Lung (tissue), 12 donors: ENCODE measurements around the gene HEG1. TPM values are rescaled to one million over a fixed set of nuclear protein-coding genes. Genes with fewer than 3 reads are reported as not detected.

ENCODE experiments used
- ATAC-seq: fragments of 200-7000 bp; cut with Tn5 transposase; one replicate; pipeline ENCODE4 v1.9.1; 2020; ENCODE audit warnings: moderate number of reproducible peaks; ENCODE audit not compliant: insufficient read depth, low FRiP score
- DNase-seq, 3 donors: peaks; one replicate each; pipeline ENCODE4 v3.0.0-alpha.2; 2013 to 2017
- H3K27ac ChIP-seq, 2 donors: one replicate each; pipeline ENCODE4 v1.5.1; 2013; ENCODE audit warnings: mild to moderate bottlenecking in 2 of 2, moderate library complexity in 2 of 2, control low read depth in 1 of 2, inconsistent platforms in 1 of 2, low read depth in 1 of 2, low read length in 1 of 2
- H3K27me3 ChIP-seq, 3 donors: one replicate each; pipeline ENCODE4 v1.5.1; 2013; ENCODE audit warnings: low read length in 2 of 3; ENCODE audit not compliant: control insufficient read depth in 3 of 3, insufficient read depth in 3 of 3
- H3K36me3 ChIP-seq, 4 donors: one replicate each; pipeline ENCODE4 v1.5.1; 2013; ENCODE audit warnings: low read length in 4 of 4, mild to moderate bottlenecking in 1 of 4, moderate library complexity in 1 of 4; ENCODE audit not compliant: control insufficient read depth in 4 of 4, insufficient read depth in 4 of 4
- H3K4me1 ChIP-seq, 5 donors: one replicate each; pipeline ENCODE4 v1.5.1; 2013; ENCODE audit warnings: low read length in 5 of 5, mild to moderate bottlenecking in 2 of 5, moderate library complexity in 1 of 5; ENCODE audit not compliant: control insufficient read depth in 5 of 5, insufficient read depth in 5 of 5
- H3K4me3 ChIP-seq: one replicate; pipeline ENCODE4 v1.5.1; 2013; ENCODE audit warnings: mild to moderate bottlenecking, control low read depth, moderate library complexity
- H3K9ac ChIP-seq, 2 donors: one replicate each; pipeline ENCODE4 v1.5.1; 2013; ENCODE audit warnings: low read length in 2 of 2, control low read depth in 1 of 2; ENCODE audit not compliant: insufficient read depth in 1 of 2
- H3K9me3 ChIP-seq, 4 donors: one replicate each; pipeline ENCODE4 v1.5.1; 2013; ENCODE audit warnings: low read length in 3 of 4, mild to moderate bottlenecking in 1 of 4, moderate library complexity in 1 of 4; ENCODE audit not compliant: control insufficient read depth in 4 of 4, insufficient read depth in 3 of 4
- CTCF ChIP-seq: IDR thresholded peaks from 2 replicates; pipeline ENCODE4 v1.5.1; 2012; ENCODE audit warnings: mild to moderate bottlenecking; ENCODE audit errors: control extremely low read depth, extremely low read depth
- WGBS, 2 donors: extraction: QIAGEN DNeasy Blood & Tissue Kit; methylation state at CpG; one replicate each; pipeline ENCODE4 v1.1.7; 2013; 5-methylcytosine and 5-hydroxymethylcytosine counted together
- polyA plus RNA-seq, 2 donors: library from polyadenylated mRNA; stranded (reverse); fragments of 200-250 nt; gene quantifications; one replicate each; pipeline ENCODE4 v1.2.1, GENCODE V29; 2013
- total RNA-seq, 2 donors: library from RNA; depleted of rRNA in 1 of 2; stranded (reverse); fragments of >200 nt in 1 of 2; gene quantifications; one replicate each; pipeline ENCODE4 v1.2.1, GENCODE V29; 2014 to 2021
- donor health status: control.
- donor health status: control.
- donor health status: Bipolar disorder and iron deficiency.
- donor health status: healthy.
- donor health status: DM: yes; HTN: yes; CAD: no.

HEG1 gene
- total and polyA plus RNA-seq, 4 donors, result 18.0 to 115 (median 65.7) TPM

- Histone ChIP-seq H3K9me3 (no peaks in the 10 kb centered on the region), H3K36me3 (peaks cover 10 to 44% (median 29%) of the 10 kb centered on the region in 4 donors), H3K27ac (no peak overlapping the region), H3K4me1 (peaks cover 0 to 9% (median 3%) of the 10 kb centered on the region in 5 donors), H3K9ac (no peak overlapping the region), H3K27me3 (no peaks in the 10 kb centered on the region), H3K4me3 (no peak overlapping the region)
- TF ChIP-seq CTCF, result no peak
- WGBS, 2 donors, result 93 to 96% methylated on average over 5 of the region's 5 CpGs
- DNase-seq, result no peak
- no peak for ATAC-seq
Observed at GRCh38 chr3:124992041-124992440, 63.8 kb downstream of the HEG1 start.

DNA sequence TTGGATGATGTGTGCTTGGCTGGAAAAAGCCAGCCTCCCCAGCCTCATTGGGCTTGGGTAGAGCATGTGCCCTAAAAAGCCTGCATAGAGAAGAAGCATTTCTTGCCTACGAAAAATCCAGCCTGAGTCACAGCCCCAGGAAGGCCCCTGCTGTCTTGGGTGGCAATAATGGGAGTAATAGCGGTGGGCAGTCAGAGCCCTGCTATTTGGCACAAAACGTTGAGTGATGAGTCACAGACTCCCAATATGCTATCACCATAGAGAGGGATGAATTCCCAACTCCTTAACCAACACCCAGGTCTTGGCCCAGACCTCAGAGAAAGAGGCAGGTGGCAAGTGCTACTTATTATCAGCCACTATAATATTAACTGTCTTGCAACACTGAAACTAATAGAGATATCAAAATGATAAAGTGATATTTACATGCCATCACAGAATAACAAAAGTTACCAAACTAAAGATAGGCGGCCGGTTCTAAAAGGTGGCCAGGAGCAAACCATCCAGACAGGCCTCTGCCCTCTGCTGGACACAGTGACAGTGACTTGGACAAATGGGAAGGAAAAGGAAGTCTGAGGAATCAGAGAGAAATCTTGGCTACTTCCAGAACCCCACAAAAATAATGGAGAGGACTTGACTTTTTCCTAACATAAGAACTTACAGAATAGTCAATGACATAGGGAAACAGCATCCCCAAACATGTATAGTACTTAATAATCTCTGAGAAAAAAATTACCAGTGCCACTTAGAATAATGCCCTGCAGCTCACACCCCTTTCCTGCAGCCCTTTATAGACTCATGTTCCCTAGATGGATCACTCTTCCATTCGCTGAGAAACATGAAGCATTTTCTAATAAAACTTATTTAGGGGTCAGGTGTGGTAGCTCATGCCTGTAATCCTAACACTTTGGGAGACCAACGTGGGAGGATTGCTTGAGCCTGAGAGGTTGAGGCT, 69.3 kb downstream of the HEG1 start:
- peak overlapping the region; percentile 59 to 74 for H3K27ac ChIP-seq
- H3K4me1 ChIP-seq, result peaks cover 0 to 16% (median 4%) of the 10 kb centered on the region in 5 donors
- ATAC-seq (peak; percentile 36), DNase-seq (no peak)
- no peaks in the 10 kb centered on the region for H3K9me3 ChIP-seq
- H3K27me3 ChIP-seq, result no peaks in the 10 kb centered on the region
- peaks cover 6 to 20% (median 13%) of the 10 kb centered on the region in 4 donors for H3K36me3 ChIP-seq
- TF ChIP-seq CTCF, result peak; percentile 6
- 61 to 76% methylated on average over 7 of the region's 7 CpGs for WGBS, 2 donors
- no peak overlapping the region for H3K9ac ChIP-seq
- no peak overlapping the region for H3K4me3 ChIP-seq

- Histone ChIP-seq H3K27me3 (no peaks in the 10 kb centered on the region), H3K4me3 (no peak overlapping the region), H3K9me3 (no peaks in the 10 kb centered on the region), H3K27ac (peak overlapping the region; percentile 59 to 74), H3K36me3 (peaks cover 5 to 17% (median 10%) of the 10 kb centered on the region in 4 donors), H3K4me1 (peaks cover 0 to 19% (median 4%) of the 10 kb centered on the region in 5 donors), H3K9ac (no peak overlapping the region)
- DNase-seq, result no peak
- no peak for TF ChIP-seq CTCF
- ATAC-seq, result peak; percentile 20
- 48 to 52% methylated on average over 4 of the region's 4 CpGs for WGBS, 2 donors
Observed at GRCh38 chr3:124985349-124985748, 70.4 kb downstream of the HEG1 start.
